ENCODE measurements around the gene AP4S1. TPM values are rescaled to one million over a fixed set of nuclear protein-coding genes. Genes with fewer than 3 reads are reported as not detected.
A peak's percentile ranks its signal among the peaks of the same experiment; 100 is the strongest.
"Not testable (repeated sequence)": the region's sequence is repeated elsewhere in the genome, so short reads cannot be mapped to it uniquely, and the experiment has no call there.

Gene AP4S1
- total RNA-seq, 1 experiment from 2014 or later: 13.1 TPM

DNA sequence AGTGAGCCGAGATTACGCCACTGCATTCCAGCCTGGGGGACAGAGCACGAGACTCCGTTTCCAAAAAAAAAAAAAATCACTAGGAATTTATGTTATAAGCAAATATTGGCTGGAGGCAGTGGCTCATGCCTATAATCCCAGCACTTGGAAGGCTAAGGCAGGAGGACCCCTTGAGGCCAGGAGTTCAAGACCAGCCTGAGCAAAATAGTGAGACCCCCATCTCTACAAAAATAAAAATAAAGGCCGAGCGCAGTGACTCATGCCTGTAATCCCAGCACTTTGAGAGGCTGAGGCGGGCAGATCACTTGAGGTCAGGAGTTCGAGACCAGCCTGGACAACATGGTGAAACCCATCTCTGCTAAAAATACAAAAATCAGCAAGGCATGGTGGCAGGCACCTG is 37.5 kb downstream of the AP4S1 start:
- in situ Hi-C loops (cut with HindIII; ENCODE audit: low pct_unique_long_range_greater_than_20kb, low sequenced_read_pairs); DNase-seq (ENCODE audit: low read depth): not testable (repeated sequence)

- in situ Hi-C loops (cut with HindIII; ENCODE audit: low pct_unique_long_range_greater_than_20kb, low sequenced_read_pairs): no loop called here
- DNase-seq (ENCODE audit: low read depth): no peak
These were observed 42.8 kb downstream of the AP4S1 start for GRCh38 chr14:31068235-31068634.

DNA sequence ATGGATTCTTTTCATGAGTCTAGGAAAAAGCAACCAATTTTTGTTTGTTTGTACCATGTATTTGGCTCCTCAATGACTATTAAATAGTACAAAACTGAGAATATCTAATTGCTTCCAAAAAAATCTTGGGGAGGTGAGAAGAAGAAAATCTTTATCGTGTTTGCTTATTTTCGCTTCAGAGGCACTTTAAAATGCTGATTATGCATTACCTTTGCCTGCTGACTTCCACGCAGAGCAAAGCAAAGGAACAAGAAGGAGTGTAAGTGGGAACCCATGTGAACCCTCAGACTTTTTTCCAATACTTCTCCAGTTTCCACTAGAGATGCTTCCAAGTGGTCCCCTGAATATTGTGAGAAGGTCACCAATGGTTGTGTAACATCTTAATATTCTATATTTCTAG is 43.9 kb downstream of the AP4S1 start:
- DNase-seq (ENCODE audit: low read depth): no peak
- in situ Hi-C loops (cut with HindIII; ENCODE audit: low pct_unique_long_range_greater_than_20kb, low sequenced_read_pairs): no loop called here

- in situ Hi-C loops (cut with HindIII; ENCODE audit: low pct_unique_long_range_greater_than_20kb, low sequenced_read_pairs): no loop called here
These were observed 45.0 kb downstream of the AP4S1 start for GRCh38 chr14:31070431-31070830.

DNA sequence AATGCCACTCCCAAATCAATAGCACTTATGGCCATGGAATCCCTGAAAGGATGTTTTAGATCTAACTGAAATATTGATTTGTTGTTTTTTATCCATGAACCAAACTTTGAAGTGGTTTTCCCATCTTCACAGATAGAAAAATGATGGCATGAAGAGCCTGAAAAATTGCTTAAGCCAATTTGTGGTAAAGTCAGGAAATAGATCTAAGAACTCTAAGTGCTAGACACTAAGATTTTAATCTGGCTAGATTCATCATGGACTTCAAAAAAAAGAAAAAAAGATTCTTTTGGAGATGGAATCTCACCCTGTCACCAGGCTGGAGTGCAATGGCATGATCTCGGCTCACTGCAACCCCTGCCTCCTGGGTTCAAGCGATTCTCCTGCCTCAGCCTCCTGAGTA is 45.7 kb downstream of the AP4S1 start:
- in situ Hi-C loops (cut with HindIII; ENCODE audit: low pct_unique_long_range_greater_than_20kb, low sequenced_read_pairs): no loop called here
- DNase-seq (ENCODE audit: low read depth): no peak

More at GRCh38 chr14:31070431-31070830, 45.0 kb downstream of the AP4S1 start:
- DNase-seq (ENCODE audit: low read depth): peak; percentile 6

DNA sequence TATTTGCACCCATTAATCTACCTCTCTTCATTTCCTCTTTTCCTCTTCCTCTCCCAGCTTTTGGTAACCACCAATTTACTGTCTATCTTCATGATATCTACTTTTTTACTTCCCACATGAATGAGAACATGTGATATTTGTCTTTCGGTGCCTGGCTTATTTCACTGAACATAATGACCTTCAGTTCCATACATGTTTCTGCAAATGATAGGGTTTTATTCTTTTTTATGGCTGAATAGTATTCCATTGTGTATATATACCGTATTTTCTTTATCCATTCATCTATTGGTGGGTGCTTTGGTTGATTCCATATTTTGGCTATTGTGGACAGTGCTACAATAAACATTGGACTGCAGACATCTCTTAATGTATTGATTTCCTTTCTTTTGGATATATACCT is 49.7 kb downstream of the AP4S1 start:
- in situ Hi-C loops (cut with HindIII; ENCODE audit: low pct_unique_long_range_greater_than_20kb, low sequenced_read_pairs): no loop called here
- no peak for DNase-seq (ENCODE audit: low read depth)

GRCh38 chr14:31078766-31079165 is 53.3 kb downstream of the AP4S1 start:
- DNase-seq (ENCODE audit: low read depth): no peak
- in situ Hi-C loops (cut with HindIII; ENCODE audit: low pct_unique_long_range_greater_than_20kb, low sequenced_read_pairs): no loop called here

- peak; percentile 13 for DNase-seq (ENCODE audit: low read depth)
These were observed 54.6 kb downstream of the AP4S1 start for GRCh38 chr14:31080056-31080455.

DNA sequence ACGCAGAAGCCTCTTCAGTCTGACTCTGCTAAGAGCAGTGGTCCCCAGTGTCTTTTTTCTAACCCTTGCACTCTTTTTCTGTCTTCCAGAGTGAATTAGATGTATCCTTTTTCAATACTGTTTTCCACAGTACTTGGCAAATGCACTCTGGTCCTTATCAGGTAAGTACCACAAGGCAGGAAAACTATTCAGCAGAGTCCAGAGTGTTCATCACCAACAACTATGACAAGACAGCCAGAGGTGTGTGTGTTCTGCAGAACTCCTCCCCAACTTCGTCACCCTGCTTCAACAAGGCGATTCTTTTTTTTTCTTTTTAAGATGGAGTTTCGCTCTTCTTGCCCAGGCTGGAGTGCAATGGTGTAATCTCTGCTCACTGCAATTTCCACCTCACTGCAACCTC is 55.0 kb downstream of the AP4S1 start:
- no peak for DNase-seq (ENCODE audit: low read depth)
- in situ Hi-C loops (cut with HindIII; ENCODE audit: low pct_unique_long_range_greater_than_20kb, low sequenced_read_pairs): no loop called here

More at GRCh38 chr14:31080056-31080455, 54.6 kb downstream of the AP4S1 start:
- in situ Hi-C loops (cut with HindIII; ENCODE audit: low pct_unique_long_range_greater_than_20kb, low sequenced_read_pairs): no loop called here

GRCh38 chr14:31083781-31084180 is 58.3 kb downstream of the AP4S1 start:
- DNase-seq (ENCODE audit: low read depth): no peak
- in situ Hi-C loops (cut with HindIII; ENCODE audit: low pct_unique_long_range_greater_than_20kb, low sequenced_read_pairs): no loop called here

DNA sequence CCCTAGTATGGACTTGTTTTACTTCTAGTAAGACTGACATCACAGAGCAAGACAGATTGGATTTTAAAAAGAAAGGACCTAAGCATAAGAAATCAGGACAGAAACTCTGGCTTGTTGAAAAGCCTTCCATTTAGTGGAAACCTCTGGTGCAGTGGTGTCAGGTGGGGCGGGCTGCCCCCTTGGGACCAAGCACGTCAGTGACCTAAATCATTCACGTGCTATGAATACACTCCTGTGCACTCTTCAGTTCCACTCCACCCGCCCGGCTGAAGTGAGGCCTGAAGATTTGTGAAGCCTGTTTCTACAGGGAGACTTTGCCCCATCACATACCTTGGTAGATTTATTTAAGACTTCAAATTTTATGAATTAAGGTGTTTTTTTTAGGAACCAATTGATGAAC is 58.9 kb downstream of the AP4S1 start:
- in situ Hi-C loops (cut with HindIII; ENCODE audit: low pct_unique_long_range_greater_than_20kb, low sequenced_read_pairs): no loop called here
- no peak for DNase-seq (ENCODE audit: low read depth)

DNA sequence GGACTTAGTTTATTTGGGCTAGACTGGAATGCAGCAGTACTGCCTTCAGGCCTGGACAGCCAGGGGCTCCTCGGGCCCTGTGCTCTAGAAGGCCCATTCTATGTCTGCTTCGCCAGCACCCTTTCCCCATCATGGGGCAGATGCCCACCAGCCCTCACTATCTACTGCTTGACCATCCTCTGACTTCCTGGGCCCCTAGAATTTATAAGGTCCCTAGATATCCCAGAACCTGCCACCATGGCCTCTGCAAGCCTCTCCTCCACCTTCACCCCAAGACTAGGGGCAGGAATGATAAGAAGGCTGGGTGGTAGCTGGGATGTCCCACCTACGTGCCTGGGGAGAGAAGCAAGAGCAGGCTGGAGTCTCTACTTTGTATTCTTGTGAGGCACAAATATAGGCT is 59.6 kb downstream of the AP4S1 start:
- in situ Hi-C loops (cut with HindIII; ENCODE audit: low pct_unique_long_range_greater_than_20kb, low sequenced_read_pairs): no loop called here
- DNase-seq (ENCODE audit: low read depth): no peak

GRCh38 chr14:31086466-31086865 is 61.0 kb downstream of the AP4S1 start:
- DNase-seq (ENCODE audit: low read depth); in situ Hi-C loops (cut with HindIII; ENCODE audit: low pct_unique_long_range_greater_than_20kb, low sequenced_read_pairs): not testable (repeated sequence)

- in situ Hi-C loops (cut with HindIII; ENCODE audit: low pct_unique_long_range_greater_than_20kb, low sequenced_read_pairs): no loop called here
- peak; percentile 50 for DNase-seq (ENCODE audit: low read depth)
These were observed 65.7 kb downstream of the AP4S1 start for GRCh38 chr14:31090883-31091764.

GRCh38 chr14:31092160-31092708 is 66.8 kb downstream of the AP4S1 start:
- no peak for DNase-seq (ENCODE audit: low read depth)
- in situ Hi-C loops (cut with HindIII; ENCODE audit: low pct_unique_long_range_greater_than_20kb, low sequenced_read_pairs): no loop called here

- in situ Hi-C loops (cut with HindIII; ENCODE audit: low pct_unique_long_range_greater_than_20kb, low sequenced_read_pairs); DNase-seq (ENCODE audit: low read depth): not testable (repeated sequence)
These were observed 68.7 kb downstream of the AP4S1 start for GRCh38 chr14:31093884-31094839.

DNA sequence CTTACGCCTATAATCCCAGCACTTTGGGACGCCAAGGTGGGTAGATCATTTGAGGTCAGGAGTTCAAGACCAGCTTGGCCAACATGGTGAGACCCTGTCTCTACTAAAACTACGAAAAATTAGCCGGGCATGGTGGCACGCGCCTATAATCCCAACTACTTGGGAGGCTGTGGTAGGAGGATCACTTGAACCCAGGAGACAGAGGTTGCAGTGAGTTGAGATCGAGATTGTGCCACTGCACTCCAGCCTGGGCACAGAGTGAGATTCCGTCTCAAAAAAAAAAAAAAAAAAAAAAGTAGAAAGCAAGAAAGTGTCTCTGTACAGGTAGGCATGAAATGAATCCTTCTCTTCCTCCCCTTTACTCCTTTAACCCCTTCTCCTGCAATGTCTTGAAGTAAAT is 70.4 kb downstream of the AP4S1 start:
- DNase-seq (ENCODE audit: low read depth); in situ Hi-C loops (cut with HindIII; ENCODE audit: low pct_unique_long_range_greater_than_20kb, low sequenced_read_pairs): not testable (repeated sequence)

- in situ Hi-C loops (cut with HindIII; ENCODE audit: low pct_unique_long_range_greater_than_20kb, low sequenced_read_pairs): no loop called here
- no peak for DNase-seq (ENCODE audit: low read depth)
These were observed 70.8 kb downstream of the AP4S1 start for GRCh38 chr14:31096255-31096654.

GRCh38 chr14:31097081-31097480 is 71.6 kb downstream of the AP4S1 start:
- DNase-seq (ENCODE audit: low read depth): no peak
- in situ Hi-C loops (cut with HindIII; ENCODE audit: low pct_unique_long_range_greater_than_20kb, low sequenced_read_pairs): no loop called here
